Hematopoietic multipotent progenitor cell (in vitro differentiated cells): ENCODE measurements around the gene TMBIM1. TPM values are rescaled to one million over a fixed set of nuclear protein-coding genes. Genes with fewer than 3 reads are reported as not detected.

ENCODE experiments used
- DNase-seq, 3 donors: peaks; one replicate each; pipeline ENCODE4 v3.0.0-alpha.2; 2011 to 2015; ENCODE audit warnings: low read depth in 2 of 3, low spot score in 2 of 3
- small RNA-seq: library from RNA; depleted of rRNA; stranded (forward); fragments of <200 nt; gene quantifications from one replicate; pipeline ENCODE3, GENCODE V24; 2012
- total RNA-seq: library from RNA; depleted of rRNA; stranded (reverse); fragments of >200 nt; gene quantifications from one replicate; pipeline ENCODE4 v1.2.3, GENCODE V29; 2012

The TMBIM1 gene
- total RNA-seq, 1 donor: 167 TPM

GRCh38 chr2:218226903-218227302 is 65.4 kb downstream of the TMBIM1 start:
- no peak for DNase-seq

Small RNA genes lying within 50 kb of the gene (small RNA-seq; reads per million reads assigned to genes)
- gene MIR6810: 0.27 reads per million

Other genes with a start within 250 kb of the TMBIM1 start
- 1.1 TPM for gene RUFY4, start 223.2 kb downstream of the TMBIM1 start, total RNA-seq
- under 0.01 TPM for gene CXCR2, start 166.5 kb downstream of the TMBIM1 start, total RNA-seq
- under 0.01 TPM for gene CXCR1, start 125.5 kb downstream of the TMBIM1 start, total RNA-seq
- 259 TPM for gene ARPC2, start 75.3 kb downstream of the TMBIM1 start, total RNA-seq
- 0.54 TPM for gene GPBAR1, start 31.5 kb downstream of the TMBIM1 start, total RNA-seq
- 121 TPM for gene AAMP, start 22.4 kb downstream of the TMBIM1 start, total RNA-seq
- gene PNKD, start 22.0 kb downstream of the TMBIM1 start, total RNA-seq: 53.3 TPM
- 0.27 TPM for gene CATIP, start 64.4 kb upstream of the TMBIM1 start, total RNA-seq
- 3.8 TPM for gene SLC11A1, start 89.8 kb upstream of the TMBIM1 start, total RNA-seq
- 152 TPM for gene CTDSP1, start 107.4 kb upstream of the TMBIM1 start, total RNA-seq
- gene VIL1, start 126.6 kb upstream of the TMBIM1 start, total RNA-seq: under 0.01 TPM